Activated T-cell treated with anti-CD3 and anti-CD28 coated beads, Interleukin-2, amount 50 U/mL, for 1 hour (primary cell): ENCODE results near the gene FNIP2.

Experiments used
- DNase-seq: peaks from one replicate; pipeline ENCODE4 v3.0.0-alpha.2; 2020

The FNIP2 gene

GRCh38 chr4:158845311-158846041 is 76.7 kb downstream of the FNIP2 start:
- no peak for DNase-seq

GRCh38 chr4:158847535-158847934 is 78.7 kb downstream of the FNIP2 start:
- no peak for DNase-seq

- no peak for DNase-seq
Observed at GRCh38 chr4:158849681-158850080, 80.9 kb downstream of the FNIP2 start.

GRCh38 chr4:158850371-158850770 is 81.5 kb downstream of the FNIP2 start:
- DNase-seq, result no peak

GRCh38 chr4:158850800-158851644 is 82.2 kb downstream of the FNIP2 start:
- no peak for DNase-seq

GRCh38 chr4:158854236-158854635 is 85.4 kb downstream of the FNIP2 start:
- DNase-seq, result no peak

GRCh38 chr4:158856852-158857251 is 88.0 kb downstream of the FNIP2 start:
- no peak for DNase-seq

GRCh38 chr4:158857951-158858350 is 89.1 kb downstream of the FNIP2 start:
- no peak for DNase-seq

GRCh38 chr4:158858410-158859199 is 89.8 kb downstream of the FNIP2 start:
- no peak for DNase-seq

GRCh38 chr4:158859661-158860060 is 90.8 kb downstream of the FNIP2 start:
- DNase-seq, result no peak

GRCh38 chr4:158860856-158861255 is 92.0 kb downstream of the FNIP2 start:
- no peak for DNase-seq

GRCh38 chr4:158861281-158861680 is 92.5 kb downstream of the FNIP2 start:
- no peak for DNase-seq

GRCh38 chr4:158861766-158862165 is 92.9 kb downstream of the FNIP2 start:
- DNase-seq, result no peak

- DNase-seq, result no peak
Observed at GRCh38 chr4:158863296-158863695, 94.5 kb downstream of the FNIP2 start.

- DNase-seq, result no peak
Observed at GRCh38 chr4:158865520-158866177, 96.8 kb downstream of the FNIP2 start.

GRCh38 chr4:158869001-158869400 is 100.2 kb downstream of the FNIP2 start:
- DNase-seq, result no peak

GRCh38 chr4:158869761-158870160 is 100.9 kb downstream of the FNIP2 start:
- DNase-seq, result no peak

- no peak for DNase-seq
Observed at GRCh38 chr4:158870282-158870625, 101.4 kb downstream of the FNIP2 start.

- DNase-seq, result no peak
Observed at GRCh38 chr4:158870626-158871334, 102.0 kb downstream of the FNIP2 start.

GRCh38 chr4:158871335-158871724 is 102.5 kb downstream of the FNIP2 start:
- no peak for DNase-seq

GRCh38 chr4:158873795-158874401 is 105.1 kb downstream of the FNIP2 start:
- DNase-seq, result no peak

- DNase-seq, result no peak
Observed at GRCh38 chr4:158875026-158875425, 106.2 kb downstream of the FNIP2 start.
